Mesendoderm (in vitro differentiated cells): ENCODE data around the gene HBQ1.
A peak's percentile ranks its signal among the peaks of the same experiment; 100 is the strongest.
"Not testable (repeated sequence)": the region's sequence is repeated elsewhere in the genome, so short reads cannot be mapped to it uniquely, and the experiment has no call there.

Experiments used
- DNase-seq: peaks from one replicate; pipeline ENCODE4 v3.0.0; 2013
- H2AK5ac ChIP-seq: 2 replicates; pipeline ENCODE4 v1.6.1; 2013; ENCODE audit warnings: low read length, inconsistent platforms
- H2BK120ac ChIP-seq: 2 replicates; pipeline ENCODE4 v1.6.1; 2013; ENCODE audit warnings: low read depth, mild to moderate bottlenecking, low read length, moderate library complexity, mixed read lengths
- H2BK15ac ChIP-seq: replicated peaks from 2 replicates; pipeline ENCODE4 v1.6.1; 2013; ENCODE audit warnings: low read depth, mild to moderate bottlenecking, moderate library complexity
- H2BK5ac ChIP-seq: 2 replicates; pipeline ENCODE4 v1.6.1; 2013; ENCODE audit warnings: low read length, inconsistent platforms
- H3K18ac ChIP-seq: 2 replicates; pipeline ENCODE4 v1.6.1; 2013; ENCODE audit warnings: mild to moderate bottlenecking, low read length, mixed read lengths
- H3K23ac ChIP-seq: one replicate; pipeline ENCODE4 v1.6.1; 2013; ENCODE audit warnings: low read length
- H3K27ac ChIP-seq: 2 replicates; pipeline ENCODE4 v1.5.1; 2013; ENCODE audit warnings: low read depth, mild to moderate bottlenecking, inconsistent platforms, low read length, moderate library complexity
- H3K27me3 ChIP-seq: 2 replicates; pipeline ENCODE4 v1.6.1; 2013; ENCODE audit warnings: low read length, control low read depth, mild to moderate bottlenecking, inconsistent platforms; ENCODE audit not compliant: insufficient read depth, poor library complexity
- H3K36me3 ChIP-seq: 2 replicates; pipeline ENCODE4 v1.6.1; 2013; ENCODE audit warnings: low read length, inconsistent platforms; ENCODE audit not compliant: control insufficient read depth, insufficient read depth
- H3K4ac ChIP-seq: one replicate; pipeline ENCODE4 v1.6.1; 2013; ENCODE audit warnings: low read depth, mild to moderate bottlenecking, low read length, moderate library complexity
- H3K4me1 ChIP-seq: 2 replicates; pipeline ENCODE4 v1.6.1; 2013; ENCODE audit warnings: low read depth, low read length, inconsistent platforms; ENCODE audit not compliant: control insufficient read depth
- H3K4me2 ChIP-seq: 2 replicates; pipeline ENCODE4 v1.6.1; 2013; ENCODE audit warnings: low read length
- H3K4me3 ChIP-seq: 2 replicates; pipeline ENCODE4 v1.5.1; 2013; ENCODE audit warnings: mild to moderate bottlenecking, low read length
- H3K56ac ChIP-seq: one replicate; pipeline ENCODE4 v1.6.1; 2013; ENCODE audit warnings: low read length
- H3K79me1 ChIP-seq: 2 replicates; pipeline ENCODE4 v1.6.1; 2013; ENCODE audit warnings: low read length, inconsistent platforms
- H3K79me2 ChIP-seq: 2 replicates; pipeline ENCODE4 v1.6.1; 2013; ENCODE audit warnings: mild to moderate bottlenecking, low read length; ENCODE audit not compliant: control insufficient read depth, insufficient read depth
- H3K9ac ChIP-seq: 2 replicates; pipeline ENCODE4 v1.6.1; 2013; ENCODE audit warnings: low read length, inconsistent platforms
- H4K5ac ChIP-seq: one replicate; pipeline ENCODE4 v1.6.1; 2013; ENCODE audit warnings: low read length
- H4K8ac ChIP-seq: one replicate; pipeline ENCODE4 v1.6.1; 2013; ENCODE audit warnings: low read depth, mild to moderate bottlenecking, control low read depth, low read length, moderate library complexity
- WGBS: extraction: QIAGEN DNeasy Blood & Tissue Kit; methylation state at CpG from one replicate; pipeline ENCODE4 v1.1.7; 2013; ENCODE audit warnings: low lambda C conversion rate, missing lambda C conversion rate; ENCODE audit not compliant: insufficient coverage; ENCODE audit errors: extremely low coverage; 5-methylcytosine and 5-hydroxymethylcytosine counted together

Gene HBQ1

GRCh38 chr16:166375-167121, 13.7 kb upstream of the HBQ1 start:
- no peak overlapping the region for H3K4ac ChIP-seq
- no peak overlapping the region for H3K23ac ChIP-seq
- H2AK5ac ChIP-seq: no peak overlapping the region
- no peak overlapping the region for H3K27ac ChIP-seq
- no peak overlapping the region for H4K8ac ChIP-seq
- no peak overlapping the region for H2BK15ac ChIP-seq
- H3K9ac ChIP-seq: no peak overlapping the region
- no peaks in the 10 kb centered on the region for H3K79me1 ChIP-seq
- no peak overlapping the region for H3K56ac ChIP-seq
- H3K4me1 ChIP-seq: no peaks in the 10 kb centered on the region
- no peaks in the 10 kb centered on the region for H3K36me3 ChIP-seq
- H4K5ac ChIP-seq: no peak overlapping the region
- peaks cover 36% of the 10 kb centered on the region for H3K27me3 ChIP-seq
- no peak overlapping the region for H3K18ac ChIP-seq
- H2BK5ac ChIP-seq: no peak overlapping the region
- H3K4me3 ChIP-seq: no peak overlapping the region
- no CpG with 5 or more reads among the region's 45 CpGs for WGBS
- no peak overlapping the region for H3K4me2 ChIP-seq
- no peak for DNase-seq
- H3K79me2 ChIP-seq: no peaks in the 10 kb centered on the region
- no peak overlapping the region for H2BK120ac ChIP-seq

GRCh38 chr16:167122-167690, 13.1 kb upstream of the HBQ1 start:
- no peak overlapping the region for H3K4ac ChIP-seq
- no CpG with 5 or more reads among the region's 11 CpGs for WGBS
- H3K27ac ChIP-seq: no peak overlapping the region
- H3K36me3 ChIP-seq: no peaks in the 10 kb centered on the region
- H4K8ac ChIP-seq: no peak overlapping the region
- no peaks in the 10 kb centered on the region for H3K79me1 ChIP-seq
- no peak for DNase-seq
- no peak overlapping the region for H2AK5ac ChIP-seq
- H3K27me3 ChIP-seq: peaks cover 40% of the 10 kb centered on the region
- no peak overlapping the region for H3K4me2 ChIP-seq
- no peak overlapping the region for H2BK15ac ChIP-seq
- no peak overlapping the region for H4K5ac ChIP-seq
- H2BK5ac ChIP-seq: no peak overlapping the region
- H3K56ac ChIP-seq: no peak overlapping the region
- no peak overlapping the region for H3K4me3 ChIP-seq
- no peaks in the 10 kb centered on the region for H3K79me2 ChIP-seq
- no peak overlapping the region for H3K18ac ChIP-seq
- H2BK120ac ChIP-seq: no peak overlapping the region
- no peak overlapping the region for H3K23ac ChIP-seq
- H3K9ac ChIP-seq: no peak overlapping the region
- H3K4me1 ChIP-seq: no peaks in the 10 kb centered on the region

- H3K79me1 ChIP-seq: no peaks in the 10 kb centered on the region
- H4K5ac ChIP-seq: no peak overlapping the region
- no peak overlapping the region for H3K4ac ChIP-seq
- no peak overlapping the region for H3K27ac ChIP-seq
- H2BK120ac ChIP-seq: no peak overlapping the region
- no peak overlapping the region for H4K8ac ChIP-seq
- H3K27me3 ChIP-seq: peaks cover 40% of the 10 kb centered on the region
- no peaks in the 10 kb centered on the region for H3K4me1 ChIP-seq
- no peak overlapping the region for H2BK15ac ChIP-seq
- H3K4me3 ChIP-seq: no peak overlapping the region
- H3K23ac ChIP-seq: no peak overlapping the region
- no peak overlapping the region for H3K56ac ChIP-seq
- H3K9ac ChIP-seq: no peak overlapping the region
- no peak overlapping the region for H3K4me2 ChIP-seq
- no peak overlapping the region for H2AK5ac ChIP-seq
- no CpG with 5 or more reads among the region's 6 CpGs for WGBS
- H3K18ac ChIP-seq: no peak overlapping the region
- no peak for DNase-seq
- no peaks in the 10 kb centered on the region for H3K36me3 ChIP-seq
- no peak overlapping the region for H2BK5ac ChIP-seq
- no peaks in the 10 kb centered on the region for H3K79me2 ChIP-seq
Measured at GRCh38 chr16:168424-168823, 11.8 kb upstream of the HBQ1 start.

- Histone ChIP-seq H2BK120ac (no peak overlapping the region), H3K18ac (no peak overlapping the region), H3K36me3 (no peaks in the 10 kb centered on the region), H2AK5ac (no peak overlapping the region), H3K4me1 (no peaks in the 10 kb centered on the region), H4K5ac (no peak overlapping the region), H3K27me3 (peaks cover 40% of the 10 kb centered on the region), H3K56ac (no peak overlapping the region), H3K79me1 (no peaks in the 10 kb centered on the region), H3K23ac (no peak overlapping the region), H3K4me2 (no peak overlapping the region), H3K9ac (no peak overlapping the region), H2BK15ac (no peak overlapping the region), H3K4ac (no peak overlapping the region), H3K27ac (no peak overlapping the region), H2BK5ac (no peak overlapping the region), H3K4me3 (no peak overlapping the region), H4K8ac (no peak overlapping the region), H3K79me2 (no peaks in the 10 kb centered on the region)
- WGBS: no CpG with 5 or more reads among the region's 3 CpGs
- DNase-seq: no peak
Measured at GRCh38 chr16:169014-169413, 11.2 kb upstream of the HBQ1 start.

- peaks cover 47% of the 10 kb centered on the region for H3K27me3 ChIP-seq
- not testable (repeated sequence) for H4K8ac ChIP-seq, H3K23ac ChIP-seq, H3K79me2 ChIP-seq, H2AK5ac ChIP-seq, H3K4me1 ChIP-seq, H2BK15ac ChIP-seq, H3K4me2 ChIP-seq, H3K56ac ChIP-seq, H3K4ac ChIP-seq, H4K5ac ChIP-seq, H3K4me3 ChIP-seq, H2BK5ac ChIP-seq, H3K79me1 ChIP-seq, H3K18ac ChIP-seq, H3K27ac ChIP-seq, H3K36me3 ChIP-seq, H2BK120ac ChIP-seq, H3K9ac ChIP-seq
- no CpG with 5 or more reads among the region's 5 CpGs for WGBS
- DNase-seq: peak; percentile 34
Measured at GRCh38 chr16:170088-170507, 10.2 kb upstream of the HBQ1 start.

- no peaks in the 10 kb centered on the region for H3K36me3 ChIP-seq
- no peaks in the 10 kb centered on the region for H3K4me1 ChIP-seq
- no peak overlapping the region for H2AK5ac ChIP-seq
- H2BK120ac ChIP-seq: no peak overlapping the region
- no peak overlapping the region for H3K23ac ChIP-seq
- no peak overlapping the region for H3K4me2 ChIP-seq
- no peak overlapping the region for H4K5ac ChIP-seq
- no peaks in the 10 kb centered on the region for H3K79me2 ChIP-seq
- H3K27me3 ChIP-seq: peaks cover 46% of the 10 kb centered on the region
- H3K9ac ChIP-seq: no peak overlapping the region
- no peak overlapping the region for H3K56ac ChIP-seq
- no peak overlapping the region for H3K4ac ChIP-seq
- H2BK5ac ChIP-seq: no peak overlapping the region
- no peak overlapping the region for H4K8ac ChIP-seq
- WGBS: no CpG with 5 or more reads among the region's 1 CpG
- no peak overlapping the region for H2BK15ac ChIP-seq
- no peak overlapping the region for H3K27ac ChIP-seq
- H3K18ac ChIP-seq: no peak overlapping the region
- H3K4me3 ChIP-seq: no peak overlapping the region
- H3K79me1 ChIP-seq: no peaks in the 10 kb centered on the region
- no peak for DNase-seq
Measured at GRCh38 chr16:170788-171187, 9.5 kb upstream of the HBQ1 start.
